A549 (cell line): Measurements from ENCODE around the gene ACYP2. TPM values are rescaled to one million over a fixed set of nuclear protein-coding genes. Genes with fewer than 3 reads are reported as not detected.

Experiments
- ATAC-seq, 2 experiments: fragments of 200-7000 bp in 1 of 2; fragments of >200 bp in 1 of 2; cut with Nextera tagmentation in 1 of 2; cut with Tn5 transposase in 1 of 2; 3 replicates each; pipeline versions ENCODE4 v1.8.0 to v1.9.1; 2018 to 2020; ENCODE audit warnings: mild to moderate bottlenecking in 1 of 2, moderate library complexity in 1 of 2
- CTCF ChIA-PET: fragments of 300-600 bp; sonication (Branson Sonifier 250); formaldehyde crosslinking; extraction: SDS; loops from one replicate; lab custom pipeline; 2021; ENCODE audit warnings: antibody characterized with exemption, inconsistent platforms; lab: Yijun Ruan, JAX
- POLR2A ChIA-PET: fragments of 350-600 bp; formaldehyde crosslinking; extraction: SDS; loops from one replicate; lab custom pipeline; 2021; ENCODE audit warnings: antibody characterized with exemption, inconsistent platforms; lab: Yijun Ruan, JAX
- DNase-seq, 2 experiments: peaks; one replicate each; pipeline versions ENCODE4 v3.0.0 to v3.0.0-alpha.2; 2011 to 2016; ENCODE audit warnings: low read depth in 1 of 2, low spot score in 1 of 2
- FAIRE-seq: peaks from 2 replicates; lab custom pipeline; 2011; peaks lifted over from hg19 to GRCh38; lab: Jason Lieb, UNC
- H3K27ac ChIP-seq, 2 experiments: fragments of >200 bp; sonication (Bioruptor Twin); formaldehyde crosslinking; 3 replicates each; pipeline ENCODE4 v1.5.1; 2016 to 2017
- H3K4me1 ChIP-seq: fragments of >200 bp; sonication (Bioruptor Twin); formaldehyde crosslinking; 3 replicates; pipeline ENCODE4 v1.6.1; 2016
- H3K4me2 ChIP-seq: fragments of >200 bp; sonication (Bioruptor Twin); formaldehyde crosslinking; 3 replicates; pipeline ENCODE4 v1.6.1; 2016
- H3K4me3 ChIP-seq: fragments of >200 bp; sonication (Bioruptor Twin); formaldehyde crosslinking; 3 replicates; pipeline ENCODE4 v1.5.1; 2016
- H3K9me3 ChIP-seq: fragments of >200 bp; sonication (Bioruptor Twin); formaldehyde crosslinking; 3 replicates; pipeline ENCODE4 v1.6.1; 2016
- E2F6 ChIP-seq: IDR thresholded peaks from 2 replicates; pipeline ENCODE4 v1.6.1; 2012; ENCODE audit warnings: low read depth, borderline replicate concordance
- EHF ChIP-seq: fragments of 250-450 bp; sonication (Bioruptor Pico); IDR thresholded peaks from 2 replicates; pipeline ENCODE4 v1.5.0; 2020; ENCODE audit warnings: mild to moderate bottlenecking
- EHMT2 ChIP-seq: fragments of 200-600 bp; sonication (generic); IDR thresholded peaks from 2 replicates; pipeline ENCODE4 v1.6.1; 2016; ENCODE audit warnings: antibody characterized with exemption, low read depth, mild to moderate bottlenecking, moderate library complexity
- ELK1 ChIP-seq: fragments of 150-350 bp; IDR thresholded peaks from 2 replicates; pipeline ENCODE4 v1.6.1; 2014; ENCODE audit warnings: low read depth, mild to moderate bottlenecking, low read length
- ESRRA ChIP-seq: fragments of 150-350 bp; IDR thresholded peaks from 2 replicates; pipeline ENCODE4 v1.6.1; 2014; ENCODE audit warnings: mild to moderate bottlenecking, low read length, borderline replicate concordance
- FOSL2 ChIP-seq, 2 experiments: fragments of 450-650 bp in 1 of 2; fragments of >200 bp in 1 of 2; sonication (Bioruptor Twin) in 1 of 2; formaldehyde crosslinking; IDR thresholded peaks; 2 replicates each; pipeline versions ENCODE4 v1.5.0 to v1.6.1; 2016 to 2020; ENCODE audit warnings: mild to moderate bottlenecking in 1 of 2, moderate library complexity in 1 of 2
- JUN ChIP-seq, 2 experiments: fragments of >200 bp; sonication (Bioruptor Twin); formaldehyde crosslinking; IDR thresholded peaks; 2 replicates in 1 of 2; 3 replicates in 1 of 2; pipeline ENCODE4 v1.6.1; 2016 to 2017
- JUNB ChIP-seq: fragments of >200 bp; sonication (Bioruptor Twin); formaldehyde crosslinking; IDR thresholded peaks from 2 replicates; pipeline ENCODE4 v1.6.1; 2016
- MAX ChIP-seq: IDR thresholded peaks from 2 replicates; pipeline ENCODE4 v1.6.1; 2012
- MYC ChIP-seq: IDR thresholded peaks from 2 replicates; pipeline ENCODE4 v1.6.1; 2012; ENCODE audit warnings: mild to moderate bottlenecking, inconsistent platforms, low read length, improper control_type of control experiment, borderline replicate concordance
- POLR2A ChIP-seq: IDR thresholded peaks from 2 replicates; pipeline ENCODE4 v1.6.1; 2012; ENCODE audit warnings: mild to moderate bottlenecking, low read length
- RARB ChIP-seq: fragments of 250-450 bp; sonication (Bioruptor Pico); IDR thresholded peaks from 2 replicates; pipeline ENCODE4 v1.8.0; 2021; ENCODE audit warnings: mild to moderate bottlenecking, moderate library complexity
- RCOR1 ChIP-seq: fragments of 150-350 bp; IDR thresholded peaks from 2 replicates; pipeline ENCODE4 v1.6.1; 2014; ENCODE audit warnings: antibody characterized with exemption, low read length, low read depth
- REST ChIP-seq: fragments of 200-600 bp; sonication (generic); IDR thresholded peaks from 2 replicates; pipeline ENCODE4 v1.6.1; 2016; ENCODE audit warnings: antibody characterized with exemption, mild to moderate bottlenecking, moderate library complexity
- RFX5 ChIP-seq: fragments of 450-650 bp; IDR thresholded peaks from 2 replicates; pipeline ENCODE4 v1.7.1; 2014; ENCODE audit warnings: antibody characterized with exemption, mild to moderate bottlenecking, moderate library complexity
- RNF2 ChIP-seq: fragments of 200-600 bp; sonication (generic); IDR thresholded peaks from 2 replicates; pipeline ENCODE4 v1.6.1; 2016; ENCODE audit warnings: low read depth, mild to moderate bottlenecking, antibody characterized with exemption, moderate library complexity, borderline replicate concordance
- SMC3 ChIP-seq: fragments of >200 bp; sonication (Bioruptor Twin); formaldehyde crosslinking; IDR thresholded peaks from 3 replicates; pipeline ENCODE4 v1.6.1; 2018; ENCODE audit warnings: inconsistent platforms
- SREBF2 ChIP-seq: fragments of 450-650 bp; IDR thresholded peaks from 2 replicates; pipeline ENCODE4 v1.6.1; 2014; ENCODE audit warnings: mild to moderate bottlenecking, moderate library complexity
- USF2 ChIP-seq: fragments of 450-650 bp; IDR thresholded peaks from 2 replicates; pipeline ENCODE4 v1.6.1; 2014; ENCODE audit warnings: antibody characterized with exemption
- ZFP36 ChIP-seq: fragments of 450-650 bp; IDR thresholded peaks from 2 replicates; pipeline ENCODE4 v1.6.1; 2014; ENCODE audit warnings: borderline replicate concordance; ENCODE audit not compliant: partially characterized antibody
- ZNF302 ChIP-seq: fragments of 250-450 bp; sonication (Bioruptor Pico); IDR thresholded peaks from 2 replicates; pipeline ENCODE4 v1.9.0; 2021; ENCODE audit warnings: inconsistent platforms, mild to moderate bottlenecking, moderate library complexity
- WGBS: methylation state at CpG from one replicate; pipeline ENCODE4 v1.1.6; 2017; ENCODE audit errors: missing lambda C conversion rate; 5-methylcytosine and 5-hydroxymethylcytosine counted together
- polyA plus RNA-seq, 4 experiments: library from polyadenylated mRNA; depleted of rRNA in 3 of 4; stranded (reverse); fragments of >200 nt; fragmentation: RNase III in 1 of 4; extraction: RNeasy Plus Mini Kit Qiagen cat#74134 plus additional on column Dnase treatment in 1 of 4; gene quantifications; 2 replicates in 3 of 4; 3 replicates in 1 of 4; pipeline ENCODE4 v1.2.3, GENCODE V29; 2011 to 2017

Gene ACYP2
- polyA plus RNA-seq, 2 of the 4 experiments (the other 2 are of a cell fraction) = 10.0 to 11.4 TPM

- DNase-seq (no peak), ATAC-seq (no peak), FAIRE-seq (no peak)
- POLR2A ChIA-PET = no interaction called here
- TF ChIP-seq RFX5 = no peak
- TF ChIP-seq RNF2 = no peak
- no peak for TF ChIP-seq USF2
- no peak for TF ChIP-seq SREBF2
- no peak for TF ChIP-seq FOSL2 (IDR thresholded peaks at IDR 0.05)
- no peak for TF ChIP-seq FOSL2 (CRISPR knock-in tag; IDR thresholded peaks at IDR 0.05)
- no peak for TF ChIP-seq EHMT2
- TF ChIP-seq RARB (CRISPR knock-in tag) = no peak
- TF ChIP-seq JUN (IDR thresholded peaks at IDR 0.05) = no peak
- no peak for TF ChIP-seq ZFP36
- TF ChIP-seq E2F6 = no peak
- Histone ChIP-seq H3K4me2 (no peak overlapping the region), H3K27ac (no peak overlapping the region), H3K4me3 (no peak overlapping the region), H3K9me3 (no peaks in the 10 kb centered on the region), H3K4me1 (peaks cover 10% of the 10 kb centered on the region; the same call in 2 of the 3 replicates)
- CTCF ChIA-PET = interaction anchor here (1.5 kb wide), 1 partner anchor 156 kb away, joined by 3 read pairs; no protein-coding TSS in a partner anchor
- 49% methylated on average over 3 of the region's 3 CpGs for WGBS
These were observed 217.0 kb downstream of the ACYP2 start for GRCh38 chr2:54332386-54332785.

- CTCF ChIA-PET = interaction anchor here (0.7 to 1.5 kb wide), 5 partner anchors 9 to 219 kb away, joined by 3 read pairs; no protein-coding TSS in a partner anchor
- FAIRE-seq (no peak), ATAC-seq (peak; percentile 57 to 58; a peak in 5 of 6 replicates), DNase-seq (no peak)
- POLR2A ChIA-PET = no interaction called here
- no peak overlapping the region for H3K27ac ChIP-seq
- TF ChIP-seq ZNF302 (CRISPR knock-in tag) (no peak), ELK1 (no peak), JUNB (no peak), MYC (no peak), POLR2A (no peak), SMC3 (no peak), MAX (no peak), JUN (IDR thresholded peaks at IDR 0.05) (no peak), RCOR1 (no peak), EHF (CRISPR knock-in tag) (no peak), RNF2 (no peak), REST (no peak), ESRRA (no peak)
- H3K4me2 ChIP-seq = no peak overlapping the region
- H3K9me3 ChIP-seq = no peaks in the 10 kb centered on the region
- 94% methylated on average over 1 of the region's 1 CpG for whole genome bisulfite sequencing
- peaks cover under 1% of the 10 kb centered on the region; the same call in 1 of the 3 replicates for H3K4me1 ChIP-seq
- no peak overlapping the region for H3K4me3 ChIP-seq
These were observed 220.9 kb downstream of the ACYP2 start for GRCh38 chr2:54336136-54336976.
